Heart left ventricle (tissue), 16 donors: ENCODE data around the gene RALGAPA2. TPM values are rescaled to one million over a fixed set of nuclear protein-coding genes. Genes with fewer than 3 reads are reported as not detected.

ENCODE experiments used
- ATAC-seq, 4 donors: fragments of 200-7000 bp; cut with Tn5 transposase; one replicate each; pipeline ENCODE4 v1.9.1; 2020 to 2022; ENCODE audit warnings: moderate library complexity in 4 of 4, mild to moderate bottlenecking in 3 of 4, moderate number of reproducible peaks in 1 of 4
- DNase-seq, 5 donors: peaks; one replicate each; pipeline ENCODE4 v3.0.0-alpha.2; 2020
- H3K27ac ChIP-seq, 12 donors: fragments of 200-600 bp; sonication (generic) in 4 of 12; one replicate each; pipeline versions ENCODE4 v1.5.0 to v1.8.0; 2016 to 2022; ENCODE audit warnings: mild to moderate bottlenecking in 2 of 12
- H3K27me3 ChIP-seq, 9 donors: fragments of 200-600 bp; sonication (generic) in 2 of 9; one replicate each; pipeline versions ENCODE4 v1.5.1 to v1.8.0; 2016 to 2022; ENCODE audit warnings: mild to moderate bottlenecking in 3 of 9
- H3K36me3 ChIP-seq, 9 donors: fragments of 200-600 bp; sonication (generic) in 2 of 9; one replicate each; pipeline versions ENCODE4 v1.5.0 to v1.8.0; 2018 to 2022; ENCODE audit warnings: mild to moderate bottlenecking in 2 of 9
- H3K4me1 ChIP-seq, 12 donors: fragments of 200-600 bp; sonication (generic) in 4 of 12; one replicate each; pipeline versions ENCODE4 v1.5.0 to v1.8.0; 2016 to 2022; ENCODE audit warnings: mild to moderate bottlenecking in 3 of 12
- H3K4me3 ChIP-seq, 12 donors: fragments of 200-600 bp; sonication (generic) in 4 of 12; one replicate each; pipeline versions ENCODE4 v1.5.0 to v1.8.0; 2017 to 2022; ENCODE audit warnings: mild to moderate bottlenecking in 9 of 12, moderate library complexity in 4 of 12
- H3K9me3 ChIP-seq, 12 donors: fragments of 200-600 bp; sonication (generic) in 4 of 12; one replicate each; pipeline versions ENCODE4 v1.5.0 to v1.8.0; 2016 to 2022; ENCODE audit warnings: mild to moderate bottlenecking in 1 of 12
- CTCF ChIP-seq, 12 donors: fragments of 200-600 bp; sonication (generic) in 4 of 12; IDR thresholded peaks; one replicate each; pipeline versions ENCODE4 v1.5.0 to v1.8.0; 2018 to 2022; ENCODE audit warnings: antibody characterized with exemption in 12 of 12, mild to moderate bottlenecking in 5 of 12
- POLR2A ChIP-seq, 2 donors: fragments of 450-650 bp; IDR thresholded peaks; one replicate each; pipeline ENCODE4 v1.6.1; 2017; ENCODE audit warnings: antibody characterized with exemption in 2 of 2, mild to moderate bottlenecking in 2 of 2, moderate library complexity in 2 of 2
- WGBS, 4 donors: extraction: QIAGEN DNeasy Blood & Tissue Kit in 2 of 4; methylation state at CpG; one replicate each; pipeline versions ENCODE4 v1.1.5 to v1.1.7; 2013 to 2018; 5-methylcytosine and 5-hydroxymethylcytosine counted together
- intact Hi-C, 10 donors: fragments of 100-400 bp; cut with DNase I; formaldehyde crosslinking; loops; one replicate each; pipeline versions ENCODE4 v1.11.1 to v1.14.2; 2022
- polyA plus RNA-seq, 2 donors: library from polyadenylated mRNA; stranded (reverse); fragments of 200-250 nt; gene quantifications; one replicate each; pipeline ENCODE4 v1.2.3, GENCODE V29; 2013
- total RNA-seq, 9 donors: library from RNA; depleted of rRNA in 2 of 9; stranded (reverse); fragments of >200 nt in 2 of 9; fragmentation: NEBNext Ultra II Directional in 3 of 9; extraction: Animal tissue kit (Norgen Biotek cat#: 25700) in 3 of 9; gene quantifications; one replicate each; pipeline versions ENCODE4 v1.1.0 to v1.2.4, GENCODE V29; 2016 to 2023
- donor health status: ischemic (EF 13 %, LVEDD 7.1; RV severe dilation, severe dysfunction).
- donor health status: healthy with polysubstance abuse.
- donor health status: DM: no; HTN: yes; CAD: no.
- donor health status: DM: no; HTN: no; CAD: no.
- donor health status: ischemic (EF 25% LVEDD 6.9; RV normal size, moderate dysfunction).
- donor health status: ischemic (EF 25% LVEDD 5.7; RV mildly dilated, moderate dysfunction).
- donor health status: healthy.
- donor health status: DM: yes; HTN: yes; CAD: no.
- donor health status: ischemic (EF 35%, LVEDD 5.7; RV mildly dilated, moderate dysfunction).
- donor health status: nonischemic (EF 11% LVEDD 7.7; RV severe dilation, severe dysfunction).
- donor health status: DM: yes; HTN: yes; CAD: no.
- donor health status: PGD.
- donor health status: ischemic (EF 29% LVEDD 5.4; RV normal size, mild dysfunction).
- donor health status: nonischemic (EF 23%, LVEDD 6.1; RV moderate dilation, normal function).

The RALGAPA2 gene
- total and polyA plus RNA-seq, 11 donors, result 5.6 to 33.8 (median 21.4) TPM

GRCh38 chr20:20690676-20691476, 21.6 kb downstream of the RALGAPA2 start:
- H3K27ac ChIP-seq, result no peak overlapping the region
- H3K4me3 ChIP-seq, result no peak overlapping the region
- intact Hi-C loops, result no loop called here
- no peaks in the 10 kb centered on the region for H3K9me3 ChIP-seq
- ATAC-seq (no peak), DNase-seq (no peak)
- H3K36me3 ChIP-seq, result no peaks in the 10 kb centered on the region
- H3K27me3 ChIP-seq, result no peaks in the 10 kb centered on the region
- WGBS, 4 donors, result 91 to 93% (median 93%) methylated on average over 8 of the region's 8 CpGs
- TF ChIP-seq POLR2A (IDR thresholded peaks at IDR 0.05) (no peak), CTCF (IDR thresholded peaks at IDR 0.05) (no peak)
- H3K4me1 ChIP-seq, result peaks cover 0 to 19% (median 2%) of the 10 kb centered on the region in 12 donors

GRCh38 chr20:20687319-20687718, 25.1 kb downstream of the RALGAPA2 start:
- H3K4me1 ChIP-seq, result peaks cover 0 to 34% (median 5%) of the 10 kb centered on the region in 12 donors
- 92 to 97% (median 95%) methylated on average over 5 of the region's 5 CpGs for WGBS, 4 donors

GRCh38 chr20:20685635-20686034, 26.8 kb downstream of the RALGAPA2 start:
- DNase-seq (no peak), ATAC-seq (no peak)
- no peaks in the 10 kb centered on the region for H3K36me3 ChIP-seq
- H3K27me3 ChIP-seq, result no peaks in the 10 kb centered on the region
- no peak overlapping the region for H3K4me3 ChIP-seq
- no peaks in the 10 kb centered on the region for H3K9me3 ChIP-seq
- intact Hi-C loops, result no loop called here
- H3K27ac ChIP-seq, result no peak overlapping the region
- H3K4me1 ChIP-seq, result peaks cover 0 to 39% (median 14%) of the 10 kb centered on the region in 12 donors
- 84 to 94% (median 91%) methylated on average over 3 of the region's 3 CpGs for WGBS, 4 donors
- TF ChIP-seq POLR2A (IDR thresholded peaks at IDR 0.05), result no peak
- no peak for TF ChIP-seq CTCF (IDR thresholded peaks at IDR 0.05)

More at GRCh38 chr20:20687319-20687718, 25.1 kb downstream of the RALGAPA2 start:
- intact Hi-C loops, result no loop called here
- Histone ChIP-seq H3K27me3 (no peaks in the 10 kb centered on the region), H3K4me3 (no peak overlapping the region), H3K27ac (no peak overlapping the region), H3K36me3 (no peaks in the 10 kb centered on the region), H3K9me3 (no peaks in the 10 kb centered on the region)
- TF ChIP-seq CTCF (IDR thresholded peaks at IDR 0.05) (no peak), POLR2A (IDR thresholded peaks at IDR 0.05) (no peak)
- ATAC-seq (no peak), DNase-seq (no peak)

- no peak for DNase-seq
- intact Hi-C loops, result no loop called here
- Histone ChIP-seq H3K36me3 (peaks cover 0 to 10% (median 0%) of the 10 kb centered on the region in 9 donors), H3K4me1 (peaks cover 0 to 39% (median 14%) of the 10 kb centered on the region in 12 donors), H3K9me3 (no peaks in the 10 kb centered on the region), H3K27me3 (no peaks in the 10 kb centered on the region), H3K27ac (no peak overlapping the region), H3K4me3 (no peak overlapping the region)
- ATAC-seq, result no peak
- TF ChIP-seq CTCF (IDR thresholded peaks at IDR 0.05), result no peak
- no peak for TF ChIP-seq POLR2A (IDR thresholded peaks at IDR 0.05)
- WGBS, 4 donors, result 81 to 86% (median 85%) methylated on average over 10 of the region's 10 CpGs
Observed at GRCh38 chr20:20683481-20684321, 28.7 kb downstream of the RALGAPA2 start.
